HEK293 (cell line): ENCODE measurements around the gene PICALM.
"Not testable (repeated sequence)": the region's sequence is repeated elsewhere in the genome, so short reads cannot be mapped to it uniquely, and the experiment has no call there.

Source experiments
- CTCF ChIA-PET: fragments of 350-600 bp; formaldehyde crosslinking; extraction: SDS; loops from one replicate; lab custom pipeline; 2021; ENCODE audit warnings: antibody characterized with exemption; lab: Yijun Ruan, JAX
- POLR2A ChIA-PET: fragments of 300-600 bp; formaldehyde crosslinking; extraction: SDS; loops from one replicate; lab custom pipeline; 2020; ENCODE audit warnings: antibody characterized with exemption, inconsistent platforms; lab: Yijun Ruan, JAX
- H3K27ac ChIP-seq: fragments of 200-500 bp; sonication (Bioruptor generic); 2 replicates; pipeline ENCODE4 v1.5.1; 2014; ENCODE audit warnings: low read depth, low read length, control low read depth, inconsistent platforms; ENCODE audit errors: extremely low read depth
- H3K36me3 ChIP-seq, 2 experiments: fragments of 200-500 bp in 1 of 2; sonication (Bioruptor generic) in 1 of 2; 1 replicate in 1 of 2; 2 replicates in 1 of 2; pipeline ENCODE4 v1.5.1; 2014 to 2017; ENCODE audit warnings: inconsistent platforms in 2 of 2, low read length in 2 of 2; ENCODE audit not compliant: control insufficient read depth in 2 of 2, insufficient read depth in 1 of 2
- H3K4me1 ChIP-seq: fragments of 200-500 bp; sonication (Bioruptor generic); 2 replicates; pipeline ENCODE4 v1.5.1; 2014; ENCODE audit warnings: mild to moderate bottlenecking, low read length, inconsistent platforms; ENCODE audit not compliant: control insufficient read depth, insufficient read depth
- H3K4me3 ChIP-seq: 2 replicates; pipeline ENCODE4 v1.5.1; 2011; ENCODE audit warnings: low read depth, mild to moderate bottlenecking, control low read depth, low read length, moderate library complexity
- H3K9me3 ChIP-seq: fragments of 200-500 bp; sonication (Bioruptor generic); 2 replicates; pipeline ENCODE4 v1.5.1; 2014; ENCODE audit warnings: low read depth, low read length, inconsistent platforms; ENCODE audit not compliant: control insufficient read depth, insufficient read depth
- HOXC10 ChIP-seq: sonication (generic); formaldehyde crosslinking; IDR thresholded peaks from 2 replicates; pipeline ENCODE4 v1.8.1; 2023; ENCODE audit warnings: mild to moderate bottlenecking, missing genetic modification reagents
- MZF1 ChIP-seq: fragments of 450-650 bp; formaldehyde crosslinking; IDR thresholded peaks from 2 replicates; pipeline ENCODE4 v1.5.1; 2017; ENCODE audit warnings: missing biosample characterization, missing genetic modification characterization, borderline replicate concordance
- PRDM1 ChIP-seq: fragments of 450-650 bp; formaldehyde crosslinking; IDR thresholded peaks from 2 replicates; pipeline ENCODE4; 2016; ENCODE audit warnings: missing biosample characterization, missing genetic modification characterization
- TRIM28 ChIP-seq: IDR thresholded peaks from 2 replicates; pipeline ENCODE4 v1.6.1; 2011; ENCODE audit warnings: low read length, control low read depth, borderline replicate concordance
- ZFP3 ChIP-seq: fragments of 450-650 bp; formaldehyde crosslinking; IDR thresholded peaks from 2 replicates; pipeline ENCODE4 v1.5.1; 2016; ENCODE audit warnings: low read depth, missing biosample characterization, missing genetic modification characterization
- ZNF211 ChIP-seq: fragments of 450-650 bp; formaldehyde crosslinking; IDR thresholded peaks from 2 replicates; pipeline ENCODE4 v1.5.1; 2016; ENCODE audit warnings: low read depth, missing biosample characterization, missing genetic modification characterization
- ZNF23 ChIP-seq: fragments of 450-650 bp; formaldehyde crosslinking; IDR thresholded peaks from 2 replicates; pipeline ENCODE4 v1.5.1; 2016; ENCODE audit warnings: missing biosample characterization, missing genetic modification characterization, borderline replicate concordance
- ZNF394 ChIP-seq: fragments of 450-650 bp; formaldehyde crosslinking; IDR thresholded peaks from 2 replicates; pipeline ENCODE4 v1.5.1; 2016; ENCODE audit warnings: missing biosample characterization, missing genetic modification characterization, mild to moderate bottlenecking, moderate library complexity, borderline replicate concordance
- ZNF423 ChIP-seq: fragments of 450-650 bp; formaldehyde crosslinking; IDR thresholded peaks from 2 replicates; pipeline ENCODE4 v1.5.1; 2016; ENCODE audit warnings: missing biosample characterization, missing genetic modification characterization
- ZNF426 ChIP-seq: fragments of 450-650 bp; formaldehyde crosslinking; IDR thresholded peaks from 2 replicates; pipeline ENCODE4 v1.5.1; 2017; ENCODE audit warnings: missing biosample characterization, missing genetic modification characterization, mild to moderate bottlenecking, inconsistent platforms, moderate library complexity
- ZNF473 ChIP-seq: fragments of 450-650 bp; formaldehyde crosslinking; IDR thresholded peaks from 2 replicates; pipeline ENCODE4 v1.5.1; 2017; ENCODE audit warnings: missing biosample characterization, missing genetic modification characterization
- ZNF623 ChIP-seq: fragments of 450-650 bp; formaldehyde crosslinking; IDR thresholded peaks from 2 replicates; pipeline ENCODE4 v1.5.1; 2016; ENCODE audit warnings: missing biosample characterization, missing genetic modification characterization
- ZNF624 ChIP-seq: fragments of 450-650 bp; formaldehyde crosslinking; IDR thresholded peaks from 2 replicates; pipeline ENCODE4 v1.5.1; 2017; ENCODE audit warnings: missing biosample characterization, missing genetic modification characterization
- ZNF626 ChIP-seq: fragments of 450-650 bp; sonication (Bioruptor Pico); formaldehyde crosslinking; IDR thresholded peaks from 2 replicates; pipeline ENCODE4 v1.5.1; 2018; ENCODE audit warnings: missing biosample characterization, missing genetic modification characterization, inconsistent platforms
- ZNF654 ChIP-seq: fragments of 450-650 bp; formaldehyde crosslinking; IDR thresholded peaks from 2 replicates; pipeline ENCODE4 v1.5.1; 2016; ENCODE audit warnings: low read depth, missing biosample characterization, missing genetic modification characterization
- ZNF701 ChIP-seq: fragments of 450-650 bp; formaldehyde crosslinking; IDR thresholded peaks from 2 replicates; pipeline ENCODE4 v1.5.1; 2016; ENCODE audit warnings: missing biosample characterization, missing genetic modification characterization
- ZNF792 ChIP-seq: fragments of 450-650 bp; formaldehyde crosslinking; IDR thresholded peaks from 2 replicates; pipeline ENCODE4 v1.5.1; 2016; ENCODE audit warnings: missing biosample characterization, missing genetic modification characterization
- ZSCAN4 ChIP-seq: fragments of 450-650 bp; formaldehyde crosslinking; IDR thresholded peaks from 2 replicates; pipeline ENCODE4 v1.5.1; 2017; ENCODE audit warnings: missing biosample characterization, missing genetic modification characterization
- TF ChIP-seq, protein P1 (sequence below): fragments of 450-650 bp; formaldehyde crosslinking; IDR thresholded peaks from 2 replicates; pipeline ENCODE4 v1.5.1; 2016; ENCODE audit warnings: missing biosample characterization, missing genetic modification characterization
- TF ChIP-seq, protein P2 (sequence below): fragments of 450-650 bp; formaldehyde crosslinking; conservative IDR thresholded peaks from 2 replicates; pipeline ENCODE4 v1.5.1; 2016; ENCODE audit warnings: low read depth, missing biosample characterization, missing genetic modification characterization

PICALM gene

DNA sequence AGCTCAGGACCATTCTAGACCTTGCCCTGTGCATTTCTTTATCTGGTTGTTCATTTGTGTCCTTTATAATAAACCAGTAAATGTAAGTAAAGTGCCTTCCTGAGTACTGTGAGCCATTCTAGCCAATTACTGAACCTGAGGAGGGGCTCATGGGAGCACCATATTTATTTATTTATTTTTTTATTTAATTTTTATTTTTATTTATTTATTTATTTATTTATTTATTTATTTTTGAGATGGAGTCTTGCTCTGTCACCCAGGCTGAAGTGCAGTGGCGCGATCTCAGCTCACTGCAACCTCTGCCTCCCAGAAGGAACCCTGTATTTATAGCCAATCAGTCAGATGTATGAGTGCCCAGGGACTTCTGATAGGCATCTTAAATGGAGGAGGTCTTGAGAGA lies 18.8 kb upstream of the PICALM start:
- TF ChIP-seq ZNF623 (tag by site-specific recombination) = 0 out of 2 replicates have a peak, but pooled peaks have one; percentile 13
- TF ChIP-seq ZNF426 (tag by site-specific recombination) = peak; percentile 34
- peak; percentile 52; the same call in 1 of the 2 replicates for TF ChIP-seq ZNF394
- CTCF ChIA-PET, H3K9me3 ChIP-seq, H3K4me1 ChIP-seq, POLR2A ChIA-PET, H3K36me3 ChIP-seq, H3K27ac ChIP-seq, H3K4me3 ChIP-seq: not testable (repeated sequence)

DNA sequence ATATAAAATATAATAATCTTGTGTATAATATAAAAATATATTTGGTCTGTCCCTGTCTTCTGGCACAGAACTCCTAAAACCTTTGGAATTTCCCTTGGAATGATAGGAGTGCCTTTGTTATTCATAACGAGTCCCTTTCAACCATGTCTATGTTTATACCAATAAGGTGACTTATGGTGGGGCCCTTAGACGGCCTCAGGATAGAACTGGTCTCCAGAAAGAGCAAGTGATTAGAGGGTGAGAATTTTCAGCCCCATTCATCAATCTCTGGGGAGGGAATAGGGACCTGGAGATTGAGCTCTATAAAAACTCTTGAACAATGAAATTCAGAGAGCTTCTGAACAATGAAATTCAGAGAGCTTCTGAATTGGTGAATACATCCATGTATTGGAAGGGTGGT lies 18.4 kb upstream of the PICALM start:
- TF ChIP-seq HOXC10 (CRISPR knock-in tag) (no peak), ZNF624 (tag by site-specific recombination) (no peak), PRDM1 (no peak), MZF1 (tag by site-specific recombination) (no peak), ZSCAN4 (tag by site-specific recombination) (no peak), ZNF626 (tag by site-specific recombination) (no peak), ZNF23 (tag by site-specific recombination) (no peak), ZNF211 (tag by site-specific recombination) (no peak), ZNF701 (tag by site-specific recombination) (no peak), ZFP3 (tag by site-specific recombination) (no peak), TRIM28 (no peak), ZNF473 (tag by site-specific recombination) (no peak), ZNF654 (tag by site-specific recombination) (no peak)
- TF ChIP-seq, protein P1, sequence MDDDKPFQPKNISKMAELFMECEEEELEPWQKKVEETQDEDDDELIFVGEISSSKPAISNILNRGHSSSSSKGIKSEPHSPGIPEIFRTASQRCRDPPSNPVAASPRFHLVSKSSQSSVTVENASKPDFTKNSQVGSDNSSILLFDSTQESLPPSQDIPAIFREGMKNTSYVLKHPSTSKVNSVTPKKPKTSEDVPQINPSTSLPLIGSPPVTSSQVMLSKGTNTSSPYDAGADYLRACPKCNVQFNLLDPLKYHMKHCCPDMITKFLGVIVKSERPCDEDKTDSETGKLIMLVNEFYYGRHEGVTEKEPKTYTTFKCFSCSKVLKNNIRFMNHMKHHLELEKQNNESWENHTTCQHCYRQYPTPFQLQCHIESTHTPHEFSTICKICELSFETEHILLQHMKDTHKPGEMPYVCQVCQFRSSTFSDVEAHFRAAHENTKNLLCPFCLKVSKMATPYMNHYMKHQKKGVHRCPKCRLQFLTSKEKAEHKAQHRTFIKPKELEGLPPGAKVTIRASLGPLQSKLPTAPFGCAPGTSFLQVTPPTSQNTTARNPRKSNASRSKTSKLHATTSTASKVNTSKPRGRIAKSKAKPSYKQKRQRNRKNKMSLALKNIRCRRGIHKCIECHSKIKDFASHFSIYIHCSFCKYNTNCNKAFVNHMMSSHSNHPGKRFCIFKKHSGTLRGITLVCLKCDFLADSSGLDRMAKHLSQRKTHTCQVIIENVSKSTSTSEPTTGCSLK (tag by site-specific recombination) = no peak
- H3K4me3 ChIP-seq = no peak overlapping the region
- CTCF ChIA-PET = no interaction called here
- H3K27ac ChIP-seq = no peak overlapping the region
- no peaks in the 10 kb centered on the region for H3K4me1 ChIP-seq
- POLR2A ChIA-PET = no interaction called here
- no peaks in the 10 kb centered on the region for H3K9me3 ChIP-seq
- H3K36me3 ChIP-seq = no peaks in the 10 kb centered on the region

DNA sequence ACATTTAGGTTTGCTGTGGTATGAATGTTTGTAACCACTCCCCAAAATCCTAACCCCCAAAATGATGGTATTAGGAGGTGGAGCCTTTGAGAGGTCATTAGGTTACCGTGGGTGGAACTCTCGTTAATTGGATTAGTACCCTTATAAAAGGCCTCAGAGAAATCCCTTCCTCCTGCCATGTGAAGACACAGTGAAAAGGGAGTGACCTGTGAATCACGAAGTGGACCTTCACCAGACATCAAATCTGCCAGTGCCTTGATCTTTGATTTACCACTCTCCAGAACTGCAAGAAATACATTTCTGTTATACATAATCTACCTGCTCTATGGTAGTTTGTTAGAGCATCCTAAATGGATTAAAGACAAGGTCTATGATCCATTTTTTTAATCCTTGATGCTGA lies 12.6 kb upstream of the PICALM start:
- no peak overlapping the region for H3K27ac ChIP-seq
- H3K4me3 ChIP-seq = no peak overlapping the region
- no peaks in the 10 kb centered on the region for H3K36me3 ChIP-seq
- no peaks in the 10 kb centered on the region for H3K9me3 ChIP-seq
- CTCF ChIA-PET = no interaction called here
- POLR2A ChIA-PET = no interaction called here
- TF ChIP-seq, protein P2, sequence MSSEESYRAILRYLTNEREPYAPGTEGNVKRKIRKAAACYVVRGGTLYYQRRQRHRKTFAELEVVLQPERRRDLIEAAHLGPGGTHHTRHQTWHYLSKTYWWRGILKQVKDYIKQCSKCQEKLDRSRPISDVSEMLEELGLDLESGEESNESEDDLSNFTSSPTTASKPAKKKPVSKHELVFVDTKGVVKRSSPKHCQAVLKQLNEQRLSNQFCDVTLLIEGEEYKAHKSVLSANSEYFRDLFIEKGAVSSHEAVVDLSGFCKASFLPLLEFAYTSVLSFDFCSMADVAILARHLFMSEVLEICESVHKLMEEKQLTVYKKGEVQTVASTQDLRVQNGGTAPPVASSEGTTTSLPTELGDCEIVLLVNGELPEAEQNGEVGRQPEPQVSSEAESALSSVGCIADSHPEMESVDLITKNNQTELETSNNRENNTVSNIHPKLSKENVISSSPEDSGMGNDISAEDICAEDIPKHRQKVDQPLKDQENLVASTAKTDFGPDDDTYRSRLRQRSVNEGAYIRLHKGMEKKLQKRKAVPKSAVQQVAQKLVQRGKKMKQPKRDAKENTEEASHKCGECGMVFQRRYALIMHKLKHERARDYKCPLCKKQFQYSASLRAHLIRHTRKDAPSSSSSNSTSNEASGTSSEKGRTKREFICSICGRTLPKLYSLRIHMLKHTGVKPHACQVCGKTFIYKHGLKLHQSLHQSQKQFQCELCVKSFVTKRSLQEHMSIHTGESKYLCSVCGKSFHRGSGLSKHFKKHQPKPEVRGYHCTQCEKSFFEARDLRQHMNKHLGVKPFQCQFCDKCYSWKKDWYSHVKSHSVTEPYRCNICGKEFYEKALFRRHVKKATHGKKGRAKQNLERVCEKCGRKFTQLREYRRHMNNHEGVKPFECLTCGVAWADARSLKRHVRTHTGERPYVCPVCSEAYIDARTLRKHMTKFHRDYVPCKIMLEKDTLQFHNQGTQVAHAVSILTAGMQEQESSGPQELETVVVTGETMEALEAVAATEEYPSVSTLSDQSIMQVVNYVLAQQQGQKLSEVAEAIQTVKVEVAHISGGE (tag by site-specific recombination) = no peak
- TF ChIP-seq ZNF423 (no peak), ZNF792 (tag by site-specific recombination) (no peak)
- TF ChIP-seq, all 188 proteins: peak for 0
- H3K4me1 ChIP-seq = no peaks in the 10 kb centered on the region
